ENCODE data around the gene DGKZ.

The DGKZ gene

DNA sequence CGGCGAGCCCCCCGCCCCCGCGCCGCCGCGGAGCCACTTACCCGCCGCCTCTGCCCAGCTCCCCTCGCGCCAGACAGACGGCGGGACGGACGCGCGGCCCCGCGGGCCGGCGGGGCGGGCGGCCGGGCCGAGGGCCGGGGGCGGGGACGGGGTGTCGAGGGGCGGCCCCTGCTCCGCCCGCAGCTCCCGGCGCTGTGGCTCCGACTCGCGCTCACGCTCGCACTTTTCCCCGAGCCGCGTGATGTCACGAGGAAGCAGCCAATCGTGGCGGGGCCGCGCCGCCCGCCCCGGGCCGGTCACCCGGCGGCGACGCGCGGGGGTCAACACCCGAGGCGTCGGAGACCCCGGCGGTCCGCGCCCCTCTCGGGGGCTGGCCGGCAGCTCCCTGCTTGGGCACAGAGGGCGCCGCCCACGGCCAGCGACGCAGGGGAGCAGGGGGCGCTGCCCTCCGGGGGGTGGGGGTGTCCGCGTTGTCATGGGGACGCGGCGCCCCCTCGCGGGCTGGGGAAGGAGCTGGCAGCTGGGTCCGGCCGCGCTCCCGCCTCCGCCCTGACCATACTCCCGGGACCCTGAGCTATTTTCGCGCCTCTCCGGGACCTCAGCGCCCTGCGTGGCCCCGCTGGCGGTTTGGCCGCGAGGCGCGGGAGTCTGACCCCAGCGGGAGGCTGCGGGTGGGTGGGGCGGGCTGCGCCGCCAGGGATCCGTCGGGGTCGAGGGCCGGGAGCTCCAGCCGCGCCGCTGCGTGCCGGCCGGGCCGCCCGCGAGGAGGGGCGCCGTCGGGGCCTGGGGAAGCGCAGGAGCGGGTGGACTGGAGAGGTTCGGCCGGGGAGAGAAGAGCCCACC lies 44.5 kb downstream of the DGKZ start, which contains the start of gene CHRM4:
CHRM4 (minus strand) TSS at position 199 of the 843 bp plus-strand sequence. CDS start 5,219 bp downstream, outside the sequence.
- no peak for DNase-seq (ENCODE audit: low read depth in 2 of 3, low spot score in 1 of 3)

DNA sequence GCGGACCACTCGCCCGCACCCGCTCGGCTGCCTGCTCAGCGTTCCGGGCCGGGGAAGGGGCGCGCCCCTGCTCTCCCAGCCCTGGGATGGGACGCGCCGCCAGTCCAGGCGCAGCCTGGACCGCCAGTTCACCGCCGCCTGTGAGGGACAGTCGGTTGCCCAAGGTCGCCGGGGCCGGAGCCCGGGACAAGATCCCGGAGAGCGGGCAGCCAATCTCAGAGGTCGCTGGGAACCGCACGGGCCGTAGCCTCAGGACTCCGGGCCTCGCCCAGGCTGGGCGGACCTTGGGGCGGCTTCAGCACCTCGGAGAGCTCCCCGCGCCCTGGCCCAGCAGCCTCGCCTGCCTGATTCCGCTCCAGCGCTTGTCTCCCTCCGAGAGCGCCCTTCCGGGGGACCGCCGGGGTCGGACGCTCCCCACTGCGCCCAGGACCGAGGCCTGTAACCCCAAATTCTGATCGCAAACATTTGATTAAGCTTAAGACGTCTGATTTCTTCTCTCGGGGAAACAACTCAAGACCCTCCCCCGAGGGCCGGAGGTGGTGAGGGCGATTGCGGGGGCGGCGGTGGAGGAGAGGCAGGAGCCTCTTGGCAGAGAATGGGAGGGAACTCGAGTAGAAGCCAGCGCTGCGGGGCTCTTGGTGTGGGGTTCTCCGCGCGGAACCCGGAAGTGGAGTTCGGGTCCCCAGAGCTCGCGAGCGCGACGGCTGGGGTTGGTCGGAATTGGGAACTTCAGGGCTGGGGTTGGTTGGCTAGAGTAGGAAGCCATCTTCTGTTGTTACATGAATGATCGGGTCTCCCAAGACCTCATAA lies 45.4 kb downstream of the DGKZ start:
- DNase-seq (ENCODE audit: low read depth in 2 of 3, low spot score in 1 of 3) = peak; percentile 57 to 69 (median 64)

GRCh38 chr11:46393231-46393616 lies 46.0 kb downstream of the DGKZ start:
- no peak for DNase-seq (ENCODE audit: low read depth in 2 of 3, low spot score in 1 of 3)

- DNase-seq (ENCODE audit: low read depth in 2 of 3, low spot score in 1 of 3) = no peak
Observed at GRCh38 chr11:46393759-46394158, 46.5 kb downstream of the DGKZ start.

- DNase-seq (ENCODE audit: low read depth in 2 of 3, low spot score in 1 of 3) = no peak
Observed at GRCh38 chr11:46397526-46397925, 50.3 kb downstream of the DGKZ start.

DNA sequence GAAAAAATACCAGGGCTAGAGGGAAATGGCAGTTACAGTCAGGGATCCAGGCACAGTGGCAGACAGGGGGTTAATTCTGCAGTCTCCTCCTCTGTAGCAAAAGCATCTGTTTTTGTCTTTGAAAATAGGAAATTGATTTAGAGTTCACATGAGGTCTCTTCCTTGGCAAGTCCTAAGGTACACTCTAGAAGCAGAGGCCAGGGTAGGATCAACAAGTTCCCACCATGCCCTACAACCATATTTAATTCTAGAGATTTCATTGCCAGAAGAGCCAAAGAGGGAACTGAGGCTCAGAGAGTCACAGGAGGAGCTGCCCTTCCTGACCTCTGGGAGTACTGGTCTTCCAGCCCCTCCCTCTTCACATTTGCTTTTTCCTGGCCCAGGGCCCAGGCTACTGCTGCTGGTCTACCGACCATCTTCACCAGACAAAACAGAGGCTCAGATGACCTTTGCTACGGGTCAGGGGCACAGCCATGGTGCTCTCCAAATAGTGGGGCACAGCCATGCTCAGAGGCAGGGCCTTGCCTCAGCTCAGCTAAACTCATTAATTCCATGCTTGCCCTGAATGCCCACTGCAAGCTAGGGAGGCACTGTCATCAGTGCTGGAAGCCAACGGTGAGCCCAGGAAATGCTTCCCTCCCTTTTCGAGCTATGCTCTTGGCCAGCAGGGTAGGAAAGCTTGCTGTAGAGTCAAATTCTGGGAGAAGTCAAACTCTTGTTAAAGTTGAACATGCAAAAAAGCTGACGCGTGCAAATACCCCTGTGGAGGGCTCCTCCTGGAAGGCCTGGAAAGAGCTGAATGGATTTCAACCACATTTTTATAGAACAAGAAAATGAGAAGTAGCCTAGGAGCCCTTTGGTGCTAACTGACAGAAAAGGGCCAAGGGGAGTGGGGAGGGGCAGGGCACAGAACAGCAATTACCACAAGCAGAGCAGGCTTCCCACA lies 56.0 kb downstream of the DGKZ start:
- no peak for DNase-seq (ENCODE audit: low read depth in 2 of 3, low spot score in 1 of 3)

DNA sequence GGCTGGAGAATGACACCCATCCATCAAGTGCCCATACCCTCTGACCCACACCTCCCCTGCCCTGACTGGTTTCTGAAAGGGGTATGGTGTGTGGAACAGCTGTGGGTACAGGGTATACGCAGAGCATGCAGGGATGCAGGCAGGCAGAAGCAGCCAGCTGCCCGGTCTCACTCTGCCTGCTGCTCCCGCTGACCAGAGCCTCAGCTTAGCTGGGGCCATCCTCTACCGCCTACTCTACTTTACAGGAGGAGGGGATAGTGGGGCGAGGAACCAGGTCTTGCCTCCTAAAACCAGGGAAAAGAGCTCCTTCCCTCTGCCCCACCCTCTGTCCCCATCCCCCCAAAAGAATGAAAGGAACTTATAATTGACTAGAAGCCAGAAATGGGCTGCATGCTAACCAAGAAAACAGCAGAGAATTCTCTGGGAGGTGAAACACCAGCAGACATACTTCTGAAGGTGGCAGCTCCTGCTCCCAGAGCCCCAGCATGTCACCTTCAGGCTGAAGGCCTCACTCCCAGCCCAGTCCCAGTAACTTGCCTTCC lies 57.3 kb downstream of the DGKZ start:
- DNase-seq (ENCODE audit: low read depth in 2 of 3, low spot score in 1 of 3) = no peak

DNA sequence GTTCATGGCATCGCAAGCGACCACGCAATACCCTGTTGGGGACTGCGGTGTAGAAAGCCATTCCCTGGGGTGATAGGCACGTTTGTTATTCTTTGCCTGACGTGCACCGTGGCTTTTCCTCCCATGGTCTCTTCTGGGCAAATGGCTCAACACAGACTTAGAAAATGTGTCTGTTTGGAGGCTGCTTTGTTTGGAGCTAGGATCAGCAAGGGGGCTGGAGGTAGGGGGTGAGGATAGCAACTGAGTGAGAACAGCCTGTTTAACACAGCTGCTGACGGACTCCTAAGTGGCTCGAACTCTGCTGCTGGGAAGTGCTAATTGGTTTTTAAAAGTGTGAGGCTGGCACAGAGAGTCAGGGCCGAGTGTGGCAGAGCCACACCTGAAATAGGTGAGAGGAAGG lies 60.4 kb downstream of the DGKZ start:
- DNase-seq (ENCODE audit: low read depth in 2 of 3, low spot score in 1 of 3) = no peak

DNA sequence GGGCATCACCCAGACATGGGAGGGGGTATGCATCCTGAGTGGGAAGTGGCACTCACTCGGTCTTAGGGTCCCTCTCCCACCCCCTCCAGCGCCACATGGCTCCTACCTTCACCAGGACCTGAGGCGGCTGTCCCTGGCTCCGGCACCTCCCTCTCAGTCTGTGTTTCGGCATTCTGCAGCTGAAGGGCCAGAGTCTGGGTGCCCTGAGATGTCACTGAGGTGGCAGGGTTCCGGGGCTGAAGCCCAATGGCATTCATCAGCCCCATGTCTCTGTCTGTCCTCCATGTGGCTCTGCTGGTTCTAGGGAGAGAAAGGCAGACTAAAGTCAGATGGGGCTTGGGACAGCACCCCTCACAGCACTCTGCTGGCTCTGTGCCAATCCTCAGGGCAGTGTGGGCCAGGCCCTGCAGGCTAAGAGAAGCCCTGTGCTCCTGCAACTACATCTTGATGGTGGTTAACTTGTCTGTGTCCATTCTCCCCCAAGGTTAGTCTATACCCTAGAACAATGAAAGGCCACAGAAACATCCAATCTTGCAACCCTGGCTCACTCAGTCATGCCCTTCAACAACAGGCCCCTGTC lies 61.2 kb downstream of the DGKZ start:
- no peak for DNase-seq (ENCODE audit: low read depth in 2 of 3, low spot score in 1 of 3)

- DNase-seq (ENCODE audit: low read depth in 2 of 3, low spot score in 1 of 3) = no peak
Observed at GRCh38 chr11:46410021-46410420, 62.8 kb downstream of the DGKZ start.

DNA sequence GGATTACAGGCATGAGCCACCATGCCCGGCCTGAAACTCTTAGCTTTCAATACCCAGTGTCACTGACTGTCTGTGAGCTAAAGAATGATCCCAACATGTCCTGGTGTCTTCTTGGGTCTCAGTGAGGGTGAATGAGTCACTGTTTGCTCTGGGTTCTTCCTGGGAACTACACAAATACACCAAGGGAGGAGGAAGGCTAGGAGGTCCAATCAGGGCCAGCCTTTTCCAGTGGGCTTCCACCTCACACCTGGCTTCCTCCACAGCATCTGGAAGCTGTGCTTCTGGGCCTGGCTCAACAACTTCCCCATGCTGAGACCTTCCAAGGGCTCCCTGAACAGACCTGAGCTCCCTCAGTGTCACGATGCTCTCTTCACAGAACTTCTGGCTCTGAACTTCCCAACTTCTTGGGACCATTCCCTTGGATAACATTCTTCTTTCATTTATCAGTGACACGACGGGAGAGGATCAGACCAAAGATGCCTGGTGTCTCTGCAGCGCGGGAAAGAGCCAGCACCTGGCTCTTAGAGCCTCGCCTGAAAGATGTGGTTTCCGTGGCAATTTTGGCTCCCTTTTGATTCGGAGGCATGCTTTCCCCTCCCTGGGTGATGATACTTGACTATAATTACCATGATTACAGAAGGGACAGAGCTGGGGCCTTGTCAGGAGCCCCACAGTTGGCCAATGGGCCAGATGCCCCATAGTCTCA lies 66.7 kb downstream of the DGKZ start:
- DNase-seq (ENCODE audit: low read depth in 2 of 3, low spot score in 1 of 3) = no peak

GRCh38 chr11:46414466-46414796 lies 67.2 kb downstream of the DGKZ start:
- DNase-seq (ENCODE audit: low read depth in 2 of 3, low spot score in 1 of 3) = no peak

DNA sequence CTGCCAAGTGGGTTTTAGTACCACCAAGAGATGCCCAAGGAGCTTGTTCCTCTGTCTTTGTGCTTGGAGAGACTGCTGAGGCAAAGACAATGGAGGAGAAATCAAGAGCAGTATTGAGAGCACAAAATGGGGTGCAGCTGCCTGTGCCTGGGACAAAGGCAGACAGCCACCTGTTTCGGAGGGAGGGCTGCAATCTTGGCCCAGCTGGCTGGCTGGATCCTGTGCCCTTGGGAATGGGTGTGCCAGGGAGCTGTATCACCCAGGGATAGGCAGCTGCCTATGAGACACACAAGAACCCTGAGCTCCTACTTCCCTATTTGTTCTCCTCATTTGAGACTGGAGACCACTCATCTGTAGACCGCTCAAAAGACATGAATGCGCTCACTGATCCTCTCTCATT lies 67.6 kb downstream of the DGKZ start:
- no peak for DNase-seq (ENCODE audit: low read depth in 2 of 3, low spot score in 1 of 3)

- DNase-seq (ENCODE audit: low read depth in 2 of 3, low spot score in 1 of 3) = no peak
Observed at GRCh38 chr11:46417711-46418110, 70.4 kb downstream of the DGKZ start.

GRCh38 chr11:46418751-46419150 lies 71.5 kb downstream of the DGKZ start:
- no peak for DNase-seq (ENCODE audit: low read depth in 2 of 3, low spot score in 1 of 3)

DNA sequence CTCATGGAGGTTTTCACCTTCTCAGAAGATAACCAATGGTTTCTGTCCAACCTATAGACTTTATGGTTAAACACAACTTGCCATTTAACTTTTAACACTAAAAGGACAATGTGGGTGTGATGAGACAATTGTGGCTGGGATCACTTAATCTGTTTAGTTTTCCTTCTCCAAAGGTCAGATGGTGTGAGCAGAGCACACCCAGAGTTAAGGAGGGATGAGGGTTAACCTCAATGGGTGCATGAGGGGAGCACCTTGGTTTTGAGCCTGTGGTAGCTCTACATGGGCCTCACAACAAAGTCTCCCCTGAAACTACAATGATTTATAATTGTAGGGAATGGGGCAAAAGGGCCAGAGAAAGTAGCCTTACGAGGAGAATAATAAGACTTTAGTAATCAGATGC lies 73.2 kb downstream of the DGKZ start:
- no peak for DNase-seq (ENCODE audit: low read depth in 2 of 3, low spot score in 1 of 3)

GRCh38 chr11:46421257-46421880 lies 74.1 kb downstream of the DGKZ start:
- DNase-seq (ENCODE audit: low read depth in 2 of 3, low spot score in 1 of 3) = no peak

GRCh38 chr11:46422588-46422987 lies 75.3 kb downstream of the DGKZ start:
- DNase-seq (ENCODE audit: low read depth in 2 of 3, low spot score in 1 of 3) = no peak

DNA sequence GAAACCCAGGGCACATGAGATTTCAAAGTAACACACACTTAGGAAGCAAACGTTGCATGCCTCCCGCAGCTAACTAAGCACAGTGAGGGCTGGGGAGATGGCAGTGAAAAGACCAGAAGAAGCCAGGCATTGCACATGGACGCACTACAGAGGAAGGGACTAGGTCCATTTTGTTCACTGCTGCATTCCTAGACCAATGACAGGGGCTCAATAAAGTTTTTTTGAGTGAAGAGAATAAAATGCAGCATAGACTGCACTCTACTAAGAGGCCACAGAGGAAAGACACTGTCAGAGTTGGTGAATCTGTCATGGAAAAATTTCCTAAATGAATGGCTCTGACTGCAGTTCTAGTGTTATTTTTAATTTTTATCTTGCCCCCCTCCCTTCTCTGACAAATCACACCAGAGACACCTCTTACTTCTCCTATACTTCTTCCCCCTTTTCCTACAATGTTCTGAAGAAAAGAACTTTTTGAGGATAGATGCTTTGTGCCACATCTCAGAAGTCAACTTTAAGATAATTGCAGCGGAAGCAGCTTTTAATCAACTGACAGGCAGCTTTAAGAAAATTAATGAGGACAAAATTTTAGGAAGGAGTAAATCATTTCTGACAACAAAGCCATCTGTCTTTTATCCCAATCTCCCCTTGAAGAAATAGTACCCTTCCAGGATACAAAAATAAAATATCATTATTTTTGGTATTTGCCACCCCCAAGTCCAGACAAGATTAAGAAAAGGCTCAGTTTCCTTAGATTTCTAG lies 79.1 kb downstream of the DGKZ start:
- DNase-seq (ENCODE audit: low read depth in 2 of 3, low spot score in 1 of 3) = no peak
